ENCODE measurements around the gene VWA1.

The VWA1 gene

GRCh38 chr1:1489861-1490260, 54.4 kb downstream of the VWA1 start:
- DNase-seq: no peak

- DNase-seq: no peak
These were observed 55.2 kb downstream of the VWA1 start for GRCh38 chr1:1490633-1491230.

GRCh38 chr1:1491601-1492000, 56.1 kb downstream of the VWA1 start:
- no peak for DNase-seq
